ENCODE data around the gene MET. TPM values are rescaled to one million over a fixed set of nuclear protein-coding genes. Genes with fewer than 3 reads are reported as not detected.

Gene MET
- total RNA-seq, 1 donor from 2014 or later, result 46.0 TPM

DNA sequence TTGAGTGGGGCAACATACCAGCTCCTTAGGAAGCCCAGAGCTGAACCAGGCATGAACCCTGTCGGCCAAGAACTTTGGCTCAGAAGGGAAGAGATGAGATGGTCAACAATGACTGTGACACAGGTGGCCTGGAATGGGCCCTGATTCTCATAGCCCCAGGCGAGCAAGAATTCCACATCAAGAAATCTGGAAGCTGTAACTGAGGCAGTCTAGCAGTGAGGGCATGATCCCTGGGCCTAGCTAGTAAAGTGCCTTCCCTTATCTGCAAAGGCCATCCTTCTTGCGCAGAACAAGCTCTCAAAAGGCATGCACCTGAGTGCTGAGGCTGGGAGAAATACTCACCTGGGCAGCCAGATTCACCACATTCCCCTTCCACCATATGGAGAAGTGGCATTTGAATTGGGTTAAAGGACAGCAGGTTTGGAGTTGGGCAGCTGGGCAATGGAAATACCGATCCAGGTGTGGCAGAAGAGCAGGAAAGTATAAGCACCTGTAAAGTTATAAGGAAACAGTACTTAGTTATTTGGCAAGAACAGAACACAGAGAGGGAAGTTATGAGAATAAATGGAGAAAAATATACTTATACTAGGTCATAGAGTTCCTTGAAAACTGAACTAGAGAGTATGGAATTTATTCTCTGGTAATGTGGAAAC, 111.8 kb downstream of the MET start:
- Mint-ChIP-seq H3K4me1 (ENCODE audit: low read depth) (peaks cover 25% of the 10 kb centered on the region), H3K9me3 (ENCODE audit: low read depth) (no peaks in the 10 kb centered on the region), H3K4me3 (ENCODE audit: low read depth) (no peak overlapping the region), H3K36me3 (ENCODE audit: insufficient read depth) (peaks cover 12% of the 10 kb centered on the region), H3K27me3 (no peaks in the 10 kb centered on the region), H3K27ac (no peak overlapping the region)
- TF ChIP-seq, protein P1, sequence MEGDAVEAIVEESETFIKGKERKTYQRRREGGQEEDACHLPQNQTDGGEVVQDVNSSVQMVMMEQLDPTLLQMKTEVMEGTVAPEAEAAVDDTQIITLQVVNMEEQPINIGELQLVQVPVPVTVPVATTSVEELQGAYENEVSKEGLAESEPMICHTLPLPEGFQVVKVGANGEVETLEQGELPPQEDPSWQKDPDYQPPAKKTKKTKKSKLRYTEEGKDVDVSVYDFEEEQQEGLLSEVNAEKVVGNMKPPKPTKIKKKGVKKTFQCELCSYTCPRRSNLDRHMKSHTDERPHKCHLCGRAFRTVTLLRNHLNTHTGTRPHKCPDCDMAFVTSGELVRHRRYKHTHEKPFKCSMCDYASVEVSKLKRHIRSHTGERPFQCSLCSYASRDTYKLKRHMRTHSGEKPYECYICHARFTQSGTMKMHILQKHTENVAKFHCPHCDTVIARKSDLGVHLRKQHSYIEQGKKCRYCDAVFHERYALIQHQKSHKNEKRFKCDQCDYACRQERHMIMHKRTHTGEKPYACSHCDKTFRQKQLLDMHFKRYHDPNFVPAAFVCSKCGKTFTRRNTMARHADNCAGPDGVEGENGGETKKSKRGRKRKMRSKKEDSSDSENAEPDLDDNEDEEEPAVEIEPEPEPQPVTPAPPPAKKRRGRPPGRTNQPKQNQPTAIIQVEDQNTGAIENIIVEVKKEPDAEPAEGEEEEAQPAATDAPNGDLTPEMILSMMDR (IDR thresholded peaks at IDR 0.05; ENCODE audit: unreplicated experiment), result no peak
- DNase-seq (ENCODE audit: low spot score, unreplicated experiment), result no peak

DNA sequence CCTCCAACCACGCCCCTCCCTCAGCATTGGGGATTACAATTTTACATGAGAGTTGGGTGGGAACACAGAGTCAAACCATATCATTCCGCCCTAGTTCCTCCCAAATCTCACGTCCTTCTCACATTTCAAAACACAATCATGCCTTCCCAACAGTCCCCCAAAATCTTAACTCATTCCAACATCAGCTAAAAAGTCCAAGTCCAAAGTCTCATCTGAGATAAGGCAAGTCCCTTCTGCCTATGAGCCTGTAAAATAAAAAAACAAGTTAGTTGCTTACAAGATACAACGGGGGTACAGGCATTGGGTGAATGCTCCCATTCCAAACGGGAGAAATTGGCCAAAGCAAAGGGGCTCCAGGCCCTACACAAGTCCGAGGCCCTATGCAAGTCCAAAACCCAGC, 112.7 kb downstream of the MET start:
- H3K36me3 Mint-ChIP-seq (ENCODE audit: insufficient read depth), result peaks cover 16% of the 10 kb centered on the region
- no peaks in the 10 kb centered on the region for H3K27me3 Mint-ChIP-seq
- H3K27ac Mint-ChIP-seq, result no peak overlapping the region
- TF ChIP-seq, protein P1 (IDR thresholded peaks at IDR 0.05; ENCODE audit: unreplicated experiment), result no peak
- no peaks in the 10 kb centered on the region for H3K9me3 Mint-ChIP-seq (ENCODE audit: low read depth)
- no peak for DNase-seq (ENCODE audit: low spot score, unreplicated experiment)
- peaks cover 25% of the 10 kb centered on the region for H3K4me1 Mint-ChIP-seq (ENCODE audit: low read depth)
- no peak overlapping the region for H3K4me3 Mint-ChIP-seq (ENCODE audit: low read depth)

DNA sequence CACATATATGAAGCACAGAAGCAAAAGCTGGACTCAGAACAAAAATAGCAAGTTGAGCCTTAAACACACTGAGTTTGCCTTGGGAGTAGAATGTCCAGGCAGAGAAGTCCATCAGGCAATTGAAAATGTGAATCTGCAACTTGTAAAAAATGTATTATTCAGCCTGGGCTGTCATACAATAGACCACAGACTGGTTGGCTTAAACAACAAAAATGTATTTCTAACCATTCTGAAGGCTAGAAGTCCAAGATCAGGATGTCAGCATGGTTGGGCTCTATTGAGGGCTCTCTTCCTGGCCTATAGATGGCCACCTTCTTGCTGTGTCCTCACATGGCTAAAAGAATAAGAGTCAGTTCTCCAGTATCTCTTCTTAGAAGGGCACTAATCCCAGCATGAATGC, 113.8 kb downstream of the MET start:
- no peak overlapping the region for H3K27ac Mint-ChIP-seq
- no peak overlapping the region for H3K4me3 Mint-ChIP-seq (ENCODE audit: low read depth)
- no peak for DNase-seq (ENCODE audit: low spot score, unreplicated experiment)
- TF ChIP-seq, protein P1 (IDR thresholded peaks at IDR 0.05; ENCODE audit: unreplicated experiment), result no peak
- H3K9me3 Mint-ChIP-seq (ENCODE audit: low read depth), result no peaks in the 10 kb centered on the region
- H3K36me3 Mint-ChIP-seq (ENCODE audit: insufficient read depth), result peaks cover 23% of the 10 kb centered on the region
- peaks cover 17% of the 10 kb centered on the region for H3K4me1 Mint-ChIP-seq (ENCODE audit: low read depth)
- H3K27me3 Mint-ChIP-seq, result no peaks in the 10 kb centered on the region

DNA sequence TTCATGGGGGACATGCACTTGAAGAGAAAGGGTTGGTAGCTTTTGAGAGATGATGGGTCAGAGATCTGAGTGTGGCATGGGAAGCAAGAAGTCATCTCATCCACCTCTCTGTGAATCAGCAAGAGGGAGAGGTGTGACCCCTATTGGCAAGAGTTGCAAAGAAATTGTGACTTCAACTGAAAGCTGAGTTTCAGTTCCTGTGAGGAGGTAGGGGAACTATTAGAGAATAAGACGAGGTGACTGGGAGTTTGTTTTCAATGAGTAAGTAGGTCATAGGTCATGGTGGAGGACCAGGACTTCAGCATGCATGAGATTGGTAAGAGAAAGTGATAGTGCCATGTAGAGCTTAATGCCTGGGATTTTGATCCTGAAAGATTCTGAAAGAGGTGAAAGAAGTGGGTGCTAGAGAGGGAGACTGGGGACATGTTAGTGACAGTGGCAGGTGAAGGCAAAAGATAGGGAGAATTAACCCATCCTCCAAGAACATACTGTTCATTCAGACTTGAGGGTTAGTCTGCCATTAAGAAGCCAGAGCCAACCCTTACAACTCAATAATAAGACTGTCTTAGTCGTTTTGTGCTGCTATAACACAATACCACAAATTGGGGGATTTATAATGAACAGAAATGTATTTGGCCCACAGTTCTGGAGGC, 114.9 kb downstream of the MET start:
- no peak overlapping the region for H3K4me3 Mint-ChIP-seq (ENCODE audit: low read depth)
- no peaks in the 10 kb centered on the region for H3K9me3 Mint-ChIP-seq (ENCODE audit: low read depth)
- peaks cover 11% of the 10 kb centered on the region for H3K4me1 Mint-ChIP-seq (ENCODE audit: low read depth)
- TF ChIP-seq, protein P1 (IDR thresholded peaks at IDR 0.05; ENCODE audit: unreplicated experiment), result peak; percentile 42
- H3K36me3 Mint-ChIP-seq (ENCODE audit: insufficient read depth), result peaks cover 23% of the 10 kb centered on the region
- no peak overlapping the region for H3K27ac Mint-ChIP-seq
- H3K27me3 Mint-ChIP-seq, result no peaks in the 10 kb centered on the region
- DNase-seq (ENCODE audit: low spot score, unreplicated experiment), result no peak

DNA sequence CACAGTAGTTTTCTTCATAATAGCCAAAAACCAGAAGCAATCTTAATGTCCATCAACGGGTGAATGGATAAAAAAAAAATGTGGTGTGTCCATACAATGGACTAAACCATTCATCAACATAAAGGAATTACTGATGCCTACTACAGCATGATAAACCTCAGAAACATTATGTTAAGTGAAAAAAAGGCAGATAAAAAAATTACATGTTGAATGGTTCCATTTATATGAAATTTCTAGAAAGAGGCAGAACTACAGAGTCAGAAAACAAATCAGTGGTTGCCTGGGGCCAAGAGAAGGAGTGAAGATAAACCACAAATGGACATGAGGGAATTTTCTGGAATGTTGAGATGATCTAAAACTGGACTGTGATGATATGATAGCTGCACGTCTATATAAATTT, 115.9 kb downstream of the MET start:
- no peak overlapping the region for H3K4me3 Mint-ChIP-seq (ENCODE audit: low read depth)
- no peak overlapping the region for H3K27ac Mint-ChIP-seq
- no peaks in the 10 kb centered on the region for H3K27me3 Mint-ChIP-seq

More for the DNA sequence above, 115.9 kb downstream of the MET start:
- H3K9me3 Mint-ChIP-seq (ENCODE audit: low read depth), result no peaks in the 10 kb centered on the region
- DNase-seq (ENCODE audit: low spot score, unreplicated experiment), result no peak
- TF ChIP-seq, protein P1 (IDR thresholded peaks at IDR 0.05; ENCODE audit: unreplicated experiment), result no peak
- peaks cover 2% of the 10 kb centered on the region for H3K4me1 Mint-ChIP-seq (ENCODE audit: low read depth)
- H3K36me3 Mint-ChIP-seq (ENCODE audit: insufficient read depth), result peaks cover 27% of the 10 kb centered on the region
